ENCODE measurements around the gene LAMA2. TPM values are rescaled to one million over a fixed set of nuclear protein-coding genes. Genes with fewer than 3 reads are reported as not detected.

The LAMA2 gene
- total and polyA plus RNA-seq, 2 experiments from 2014 or later = 0.91 to 6.4 TPM

- H3K4me3 Mint-ChIP-seq = no peak overlapping the region
- ATAC-seq (no peak), DNase-seq (ENCODE audit: low spot score) (no peak)
- Histone ChIP-seq H3K36me3 (ENCODE audit: insufficient read depth) (no peaks in the 10 kb centered on the region), H2AFZ (no peak overlapping the region), H3K4me3 (no peak overlapping the region), H4K20me1 (replicated peaks; ENCODE audit: insufficient read depth) (no peaks in the 10 kb centered on the region), H3K27ac (ENCODE audit: low read depth) (no peak overlapping the region), H3F3A (replicated peaks; ENCODE audit: low read depth) (no peaks in the 10 kb centered on the region), H3K9me2 (ENCODE audit: insufficient read depth) (no peaks in the 10 kb centered on the region; the same call in 1 of the 2 replicates), H3K4me2 (no peak overlapping the region), H3K27me3 (ENCODE audit: insufficient read depth) (no peaks in the 10 kb centered on the region), H3K4me1 (ENCODE audit: insufficient read depth) (no peaks in the 10 kb centered on the region), H3K79me2 (replicated peaks; ENCODE audit: insufficient read depth) (no peaks in the 10 kb centered on the region)
- no peak overlapping the region for H3K27ac Mint-ChIP-seq
- H3K9me3 Mint-ChIP-seq = no peaks in the 10 kb centered on the region; the same call in 2 of the 3 replicates
- no peaks in the 10 kb centered on the region for H3K27me3 Mint-ChIP-seq (ENCODE audit: insufficient read depth, low read depth, poor library complexity)
- TF ChIP-seq EZH2phosphoT487 (IDR thresholded peaks at IDR 0.05; ENCODE audit: unreplicated experiment) (no peak), NANOG (IDR thresholded peaks at IDR 0.05; ENCODE audit: borderline replicate concordance) (no peak), EZH2 (IDR thresholded peaks at IDR 0.05; ENCODE audit: low read depth, unreplicated experiment) (no peak), ZNF462 (CRISPR knock-in tag; IDR thresholded peaks at IDR 0.05) (no peak), CTCF (conservative IDR thresholded peaks at IDR 0.05; ENCODE audit: low read depth in 2 of 2) (no peak), ETS1 (IDR thresholded peaks at IDR 0.05) (no peak), POLR2AphosphoS5 (IDR thresholded peaks at IDR 0.05; ENCODE audit: low read depth) (no peak), ZNF114 (CRISPR knock-in tag; IDR thresholded peaks at IDR 0.05) (no peak), ZNF331 (CRISPR knock-in tag; IDR thresholded peaks at IDR 0.05; ENCODE audit: low read depth) (no peak), STAT1 (IDR thresholded peaks at IDR 0.05; ENCODE audit: unreplicated experiment) (no peak), CREB1 (CRISPR knock-in tag; IDR thresholded peaks at IDR 0.05; ENCODE audit: low read depth) (no peak), JUNB (IDR thresholded peaks at IDR 0.05; ENCODE audit: unreplicated experiment) (no peak), REST (IDR thresholded peaks at IDR 0.05; ENCODE audit: unreplicated experiment) (no peak)
- peaks cover 2% of the 10 kb centered on the region; the same call in 1 of the 3 replicates for H3K36me3 Mint-ChIP-seq (ENCODE audit: low read depth)
- H3K4me1 Mint-ChIP-seq = 0 out of 3 replicates have a peak, but pooled peaks cover 2% of the 10 kb centered on the region
Measured at GRCh38 chr6:129164032-129164431, 281.1 kb downstream of the LAMA2 start.
